ENCODE data around the gene SNX11. TPM values are rescaled to one million over a fixed set of nuclear protein-coding genes. Genes with fewer than 3 reads are reported as not detected.
A peak's percentile ranks its signal among the peaks of the same experiment; 100 is the strongest.

Gene SNX11
- total RNA-seq, 2 donors from 2014 or later, result 15.4 to 24.5 TPM

GRCh38 chr17:48162946-48163506, 55.5 kb downstream of the SNX11 start:
- H3K36me3 Mint-ChIP-seq, result no peaks in the 10 kb centered on the region
- H3K27ac Mint-ChIP-seq, result no peak overlapping the region
- H3K9me3 Mint-ChIP-seq, result no peaks in the 10 kb centered on the region
- ATAC-seq (no peak), DNase-seq (ENCODE audit: low spot score in 2 of 2) (no peak)

- H3K9me3 Mint-ChIP-seq, result no peaks in the 10 kb centered on the region
- DNase-seq (ENCODE audit: low spot score in 2 of 2), result no peak
- H3K36me3 Mint-ChIP-seq, result no peaks in the 10 kb centered on the region
- no peak for ATAC-seq
- H3K27ac Mint-ChIP-seq, result peak overlapping the region in 1 of 2 donors; percentile 16
Measured at GRCh38 chr17:48163809-48164208, 56.2 kb downstream of the SNX11 start.

GRCh38 chr17:48169926-48170325, 62.4 kb downstream of the SNX11 start:
- Mint-ChIP-seq H3K27ac (peak overlapping the region in 1 of 2 donors; percentile 15), H3K36me3 (no peaks in the 10 kb centered on the region), H3K9me3 (no peaks in the 10 kb centered on the region)
- ATAC-seq (no peak), DNase-seq (ENCODE audit: low spot score in 2 of 2) (no peak)

Other genes starting within 250 kb of the SNX11 start
- 10 to 100 TPM; 16.4 to 28.9 TPM for gene SP2, start 211.5 kb upstream of the SNX11 start, total RNA-seq
- 10 to 100 TPM; 38.3 to 40.0 TPM for gene PNPO, start 166.2 kb upstream of the SNX11 start, total RNA-seq
- gene PRR15L, start 149.9 kb upstream of the SNX11 start, total RNA-seq, result not detected
- 100 to 1,000 TPM; 185 to 221 TPM for gene CDK5RAP3, start 136.7 kb upstream of the SNX11 start, total RNA-seq
- gene COPZ2, start 70.0 kb upstream of the SNX11 start, total RNA-seq, result 1 to 10 TPM; 1.3 to 3.6 TPM
- gene NFE2L1, start 59.4 kb upstream of the SNX11 start, total RNA-seq, result 10 to 100 TPM; 81.9 to 92.5 TPM
- 10 to 100 TPM; 29.1 to 66.5 TPM for gene CBX1, start 6.3 kb upstream of the SNX11 start, total RNA-seq